Measurements from ENCODE around the gene RAB3GAP2. TPM values are rescaled to one million over a fixed set of nuclear protein-coding genes. Genes with fewer than 3 reads are reported as not detected.

RAB3GAP2 gene
- total RNA-seq = 15.3 and 21.6 TPM in 2 replicates

- H3K4me3 ChIP-seq (ENCODE audit: low read depth, low read length) = peak within 1 kb of the TSS; percentile 89
Observed at GRCh38 chr1:220272047-220272840, at the start of gene RAB3GAP2. TSS of gene RAB3GAP2 (minus strand) at chr1:220272453. CDS start at chr1:220272337, 116 bp downstream.

DNA sequence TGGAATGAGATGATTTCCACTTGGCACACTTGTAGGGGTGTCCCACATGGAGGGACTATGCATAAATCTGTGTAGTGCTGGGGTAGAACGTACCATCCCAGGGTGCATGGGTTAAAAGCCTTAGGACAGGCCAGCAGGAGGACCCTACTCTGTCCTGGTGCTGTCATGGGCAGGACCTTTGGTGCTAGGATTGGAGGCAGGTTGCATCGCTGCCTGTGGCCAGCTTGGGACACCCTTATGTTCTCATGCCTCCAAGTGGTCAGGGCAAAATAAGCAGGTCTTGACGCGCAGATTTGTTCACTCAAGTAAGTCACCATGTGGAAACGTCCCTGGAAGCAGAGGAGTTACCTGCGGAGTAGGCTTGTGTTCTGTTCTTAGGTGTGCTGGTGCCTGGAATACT lies 49.5 kb upstream of the RAB3GAP2 start:
- no peak for DNase-seq (ENCODE audit: low read depth)
- no peak overlapping the region for H3K4me3 ChIP-seq (ENCODE audit: low read depth, low read length)
- TF ChIP-seq, protein P1, sequence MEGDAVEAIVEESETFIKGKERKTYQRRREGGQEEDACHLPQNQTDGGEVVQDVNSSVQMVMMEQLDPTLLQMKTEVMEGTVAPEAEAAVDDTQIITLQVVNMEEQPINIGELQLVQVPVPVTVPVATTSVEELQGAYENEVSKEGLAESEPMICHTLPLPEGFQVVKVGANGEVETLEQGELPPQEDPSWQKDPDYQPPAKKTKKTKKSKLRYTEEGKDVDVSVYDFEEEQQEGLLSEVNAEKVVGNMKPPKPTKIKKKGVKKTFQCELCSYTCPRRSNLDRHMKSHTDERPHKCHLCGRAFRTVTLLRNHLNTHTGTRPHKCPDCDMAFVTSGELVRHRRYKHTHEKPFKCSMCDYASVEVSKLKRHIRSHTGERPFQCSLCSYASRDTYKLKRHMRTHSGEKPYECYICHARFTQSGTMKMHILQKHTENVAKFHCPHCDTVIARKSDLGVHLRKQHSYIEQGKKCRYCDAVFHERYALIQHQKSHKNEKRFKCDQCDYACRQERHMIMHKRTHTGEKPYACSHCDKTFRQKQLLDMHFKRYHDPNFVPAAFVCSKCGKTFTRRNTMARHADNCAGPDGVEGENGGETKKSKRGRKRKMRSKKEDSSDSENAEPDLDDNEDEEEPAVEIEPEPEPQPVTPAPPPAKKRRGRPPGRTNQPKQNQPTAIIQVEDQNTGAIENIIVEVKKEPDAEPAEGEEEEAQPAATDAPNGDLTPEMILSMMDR (conservative IDR thresholded peaks at IDR 0.05; ENCODE audit: low read depth, low read length) = no peak

More at GRCh38 chr1:220272047-220272840, at the start of gene RAB3GAP2:
- TF ChIP-seq, protein P1 (conservative IDR thresholded peaks at IDR 0.05; ENCODE audit: low read depth, low read length) = no peak
- DNase-seq (ENCODE audit: low read depth) = peak; percentile 40

- no peak overlapping the region for H3K4me3 ChIP-seq (ENCODE audit: low read depth, low read length)
- TF ChIP-seq, protein P1 (conservative IDR thresholded peaks at IDR 0.05; ENCODE audit: low read depth, low read length) = no peak
- no peak for DNase-seq (ENCODE audit: low read depth)
Observed at GRCh38 chr1:220320709-220321108, 48.5 kb upstream of the RAB3GAP2 start.

GRCh38 chr1:220318673-220319072 lies 46.4 kb upstream of the RAB3GAP2 start:
- TF ChIP-seq, protein P1 (conservative IDR thresholded peaks at IDR 0.05; ENCODE audit: low read depth, low read length) = no peak
- DNase-seq (ENCODE audit: low read depth) = no peak
- H3K4me3 ChIP-seq (ENCODE audit: low read depth, low read length) = no peak overlapping the region

DNA sequence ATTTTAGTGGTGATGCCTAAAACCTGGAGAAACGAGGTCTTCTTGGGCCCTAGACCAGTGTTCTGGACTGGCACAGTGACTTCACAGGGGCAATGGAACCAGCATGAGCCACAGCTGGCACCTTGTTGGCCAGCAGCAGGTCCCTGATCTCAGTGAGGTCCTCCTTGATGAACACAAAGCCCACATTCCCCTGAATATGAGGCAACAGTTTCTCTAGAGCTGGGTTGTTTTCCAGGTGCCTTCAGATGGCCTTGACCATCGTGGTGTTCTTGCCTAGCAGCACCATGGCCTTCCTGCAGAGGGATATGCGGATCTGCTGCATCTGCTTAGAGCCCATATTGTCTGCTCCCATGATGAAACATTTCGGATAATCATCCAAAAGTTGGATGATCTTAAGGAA lies 44.9 kb upstream of the RAB3GAP2 start:
- DNase-seq (ENCODE audit: low read depth) = no peak
- no peak overlapping the region for H3K4me3 ChIP-seq (ENCODE audit: low read depth, low read length)
- TF ChIP-seq, protein P1 (conservative IDR thresholded peaks at IDR 0.05; ENCODE audit: low read depth, low read length) = no peak

DNA sequence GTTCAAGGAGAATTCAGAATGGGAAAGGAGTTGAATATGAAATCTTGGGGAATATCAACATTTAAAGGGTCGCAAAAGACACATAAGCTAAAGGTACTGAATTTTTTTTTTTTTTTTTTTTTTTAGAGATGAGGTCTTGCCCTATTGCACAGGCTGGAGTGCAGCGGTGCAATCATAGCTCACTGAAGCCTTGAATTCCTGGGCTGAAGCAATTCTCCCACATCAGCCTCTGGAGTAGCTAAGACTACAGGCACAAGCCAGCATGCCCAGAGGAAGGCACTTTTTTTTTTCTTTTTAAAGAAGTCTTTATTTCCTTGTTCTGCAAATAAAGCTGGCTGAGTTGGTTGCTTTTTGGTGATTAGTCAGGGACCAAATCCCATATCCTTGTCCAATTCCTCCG lies 44.1 kb upstream of the RAB3GAP2 start:
- TF ChIP-seq, protein P1 (conservative IDR thresholded peaks at IDR 0.05; ENCODE audit: low read depth, low read length) = no peak
- no peak overlapping the region for H3K4me3 ChIP-seq (ENCODE audit: low read depth, low read length)
- DNase-seq (ENCODE audit: low read depth) = no peak

All from epithelial cell of proximal tubule (primary cell).